PC-3 (cell line): ENCODE results near the gene RMI2. TPM values are rescaled to one million over a fixed set of nuclear protein-coding genes. Genes with fewer than 3 reads are reported as not detected.

Source experiments
- ATAC-seq: fragments of 200-7000 bp; cut with Tn5 transposase; 2 replicates; pipeline ENCODE4 v1.9.1; 2020; ENCODE audit warnings: mild to moderate bottlenecking, moderate library complexity
- BruUV-seq: library from RNA; stranded (reverse); fragments of 400-500 nt; replicated peaks from 2 replicates; lab custom pipeline; 2021; lab: Mats Ljungman, UMichigan
- CTCF ChIA-PET: fragments of 300-600 bp; sonication (Branson Sonifier 250); formaldehyde crosslinking; loops from one replicate; lab custom pipeline; 2022; ENCODE audit warnings: antibody characterized with exemption; lab: Charles Lee
- POLR2A ChIA-PET: fragments of 300-600 bp; sonication (Branson Sonifier 250); formaldehyde crosslinking; loops from one replicate; lab custom pipeline; 2022; ENCODE audit warnings: antibody characterized with exemption; ENCODE audit not compliant: unreplicated experiment; lab: Charles Lee
- DNase-seq: peaks from one replicate; pipeline ENCODE4 v3.0.0-alpha.2; 2015
- H2AFZ ChIP-seq: fragments of 300-600 bp; sonication (generic); 2 replicates; pipeline ENCODE4 v1.6.0; 2016; ENCODE audit warnings: antibody characterized with exemption, low read length
- H3F3A ChIP-seq: fragments of 300-600 bp; sonication (generic); one replicate; pipeline ENCODE4 v1.6.0; 2017; ENCODE audit warnings: antibody characterized with exemption, low read length, control low read depth, mild to moderate bottlenecking; ENCODE audit not compliant: unreplicated experiment
- H3K27ac ChIP-seq: fragments of 300-600 bp; sonication (generic); 2 replicates; pipeline ENCODE4 v1.5.1; 2016; ENCODE audit warnings: mild to moderate bottlenecking, low read length
- H3K27me3 ChIP-seq: fragments of 300-600 bp; sonication (generic); 2 replicates; pipeline ENCODE4 v1.6.1; 2016; ENCODE audit warnings: low read length, mixed read lengths
- H3K36me3 ChIP-seq: fragments of 300-600 bp; sonication (generic); 2 replicates; pipeline ENCODE4 v1.6.1; 2016; ENCODE audit warnings: low read depth, mixed run types, low read length, mixed read lengths
- H3K4me1 ChIP-seq: fragments of 300-600 bp; sonication (generic); 2 replicates; pipeline ENCODE4 v1.5.1; 2016; ENCODE audit warnings: low read length; ENCODE audit not compliant: insufficient read depth
- H3K4me2 ChIP-seq: fragments of 300-600 bp; sonication (generic); 2 replicates; pipeline ENCODE4 v1.6.0; 2016; ENCODE audit warnings: low read length
- H3K4me3 ChIP-seq: fragments of 300-600 bp; sonication (generic); 2 replicates; pipeline ENCODE4 v1.5.1; 2016; ENCODE audit warnings: mild to moderate bottlenecking, low read length, mixed read lengths
- H3K79me2 ChIP-seq: fragments of 300-600 bp; sonication (generic); 2 replicates; pipeline ENCODE4 v1.6.1; 2017; ENCODE audit warnings: low read length, mixed read lengths
- H3K9ac ChIP-seq: fragments of 300-600 bp; sonication (generic); 2 replicates; pipeline ENCODE4 v1.6.0; 2016; ENCODE audit warnings: mild to moderate bottlenecking, low read length
- H3K9me2 ChIP-seq: fragments of 300-600 bp; sonication (generic); replicated peaks from 2 replicates; pipeline ENCODE4 v1.6.1; 2016; ENCODE audit warnings: mixed run types, low read length, mixed read lengths
- H3K9me3 ChIP-seq: fragments of 300-600 bp; sonication (generic); 2 replicates; pipeline ENCODE4 v1.6.1; 2016; ENCODE audit warnings: low read length, mixed read lengths
- H4K20me1 ChIP-seq: fragments of 300-600 bp; sonication (generic); 2 replicates; pipeline ENCODE4 v1.6.1; 2016; ENCODE audit warnings: low read length, mixed read lengths
- EZH2 ChIP-seq: fragments of 300-600 bp; sonication (generic); IDR thresholded peaks from one replicate; pipeline ENCODE4 v1.6.1; 2017; ENCODE audit warnings: antibody characterized with exemption, mild to moderate bottlenecking, low read length; ENCODE audit not compliant: unreplicated experiment
- EZH2phosphoT487 ChIP-seq: fragments of 300-600 bp; sonication (generic); IDR thresholded peaks from 2 replicates; pipeline ENCODE4 v1.6.1; 2018; ENCODE audit warnings: mild to moderate bottlenecking, antibody characterized with exemption, low read length, borderline replicate concordance
- intact Hi-C: fragments of 100-400 bp; cut with micrococcal nuclease; formaldehyde crosslinking; loops from 2 replicates; pipeline ENCODE4 v1.9.0; 2023
- total RNA-seq: library from RNA; depleted of rRNA; stranded (reverse); fragments of >200 nt; gene quantifications from 2 replicates; pipeline ENCODE4 v1.2.3, GENCODE V29; 2014
- TF ChIP-seq, protein P1 (sequence below): fragments of 300-600 bp; sonication (generic); conservative IDR thresholded peaks from 2 replicates; pipeline ENCODE4 v1.5.1; 2017; ENCODE audit warnings: antibody characterized with exemption, low read depth, mild to moderate bottlenecking, low read length

Gene RMI2
- total RNA-seq, 1 experiment from 2014 or later, result 10.9 TPM

DNA sequence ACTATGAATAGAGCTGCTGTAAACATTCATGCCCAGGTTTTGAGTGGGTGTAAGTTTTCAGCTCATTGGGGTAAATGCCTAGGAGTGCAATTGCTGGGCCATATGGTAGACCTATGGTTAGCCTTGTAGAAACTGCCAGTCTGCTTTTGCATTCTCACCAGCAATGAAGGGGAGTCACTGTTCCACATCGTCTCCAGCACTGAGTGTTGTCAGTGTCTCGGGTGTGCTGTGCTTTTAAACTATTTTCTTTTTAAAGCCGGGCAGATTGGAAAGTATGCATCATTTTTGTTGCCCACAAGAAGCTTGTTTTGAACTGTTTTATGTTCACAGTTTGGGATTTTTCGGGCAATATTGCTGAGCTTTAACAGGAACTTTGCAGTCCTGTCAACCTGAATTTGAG lies 7.9 kb downstream of the RMI2 start:
- H4K20me1 ChIP-seq, result no peaks in the 10 kb centered on the region
- CTCF ChIA-PET, result interaction anchor here (0.6 kb wide), 1 partner anchor 96 kb away, joined by 4 read pairs; no protein-coding TSS in a partner anchor
- H3F3A ChIP-seq, result no peaks in the 10 kb centered on the region
- no TSS peak for BruUV-seq
- POLR2A ChIA-PET, result no interaction called here
- H3K27ac ChIP-seq, result no peak overlapping the region
- H2AFZ ChIP-seq, result no peak overlapping the region
- intact Hi-C loops, result no loop called here
- no peak overlapping the region for H3K4me2 ChIP-seq
- H3K9ac ChIP-seq, result no peak overlapping the region
- H3K9me2 ChIP-seq, result no peaks in the 10 kb centered on the region
- peaks cover 53% of the 10 kb centered on the region for H3K4me1 ChIP-seq
- peaks cover 30% of the 10 kb centered on the region for H3K79me2 ChIP-seq
- no peak overlapping the region for H3K4me3 ChIP-seq
- ATAC-seq (no peak), DNase-seq (no peak)
- TF ChIP-seq EZH2phosphoT487 (no peak), EZH2 (no peak)
- TF ChIP-seq, protein P1, sequence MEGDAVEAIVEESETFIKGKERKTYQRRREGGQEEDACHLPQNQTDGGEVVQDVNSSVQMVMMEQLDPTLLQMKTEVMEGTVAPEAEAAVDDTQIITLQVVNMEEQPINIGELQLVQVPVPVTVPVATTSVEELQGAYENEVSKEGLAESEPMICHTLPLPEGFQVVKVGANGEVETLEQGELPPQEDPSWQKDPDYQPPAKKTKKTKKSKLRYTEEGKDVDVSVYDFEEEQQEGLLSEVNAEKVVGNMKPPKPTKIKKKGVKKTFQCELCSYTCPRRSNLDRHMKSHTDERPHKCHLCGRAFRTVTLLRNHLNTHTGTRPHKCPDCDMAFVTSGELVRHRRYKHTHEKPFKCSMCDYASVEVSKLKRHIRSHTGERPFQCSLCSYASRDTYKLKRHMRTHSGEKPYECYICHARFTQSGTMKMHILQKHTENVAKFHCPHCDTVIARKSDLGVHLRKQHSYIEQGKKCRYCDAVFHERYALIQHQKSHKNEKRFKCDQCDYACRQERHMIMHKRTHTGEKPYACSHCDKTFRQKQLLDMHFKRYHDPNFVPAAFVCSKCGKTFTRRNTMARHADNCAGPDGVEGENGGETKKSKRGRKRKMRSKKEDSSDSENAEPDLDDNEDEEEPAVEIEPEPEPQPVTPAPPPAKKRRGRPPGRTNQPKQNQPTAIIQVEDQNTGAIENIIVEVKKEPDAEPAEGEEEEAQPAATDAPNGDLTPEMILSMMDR, result no peak
- H3K36me3 ChIP-seq, result peaks cover 5% of the 10 kb centered on the region
- H3K9me3 ChIP-seq, result no peaks in the 10 kb centered on the region
- no peaks in the 10 kb centered on the region for H3K27me3 ChIP-seq

DNA sequence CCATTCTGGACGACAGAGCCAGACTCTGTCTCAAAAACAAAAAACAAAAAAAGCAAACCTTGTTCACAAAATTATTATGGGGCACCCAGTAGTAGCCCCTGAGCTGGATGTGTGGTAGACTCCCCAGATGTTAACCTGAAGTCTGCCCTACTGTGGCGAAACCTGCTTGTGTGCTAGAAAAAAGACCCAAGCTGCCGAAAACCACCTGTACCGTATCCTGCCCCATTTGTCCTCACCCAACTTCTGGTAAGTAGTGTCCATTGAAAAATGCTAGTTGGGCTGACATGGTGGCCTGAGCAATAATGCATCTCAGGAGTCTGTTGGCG lies 9.1 kb downstream of the RMI2 start:
- Histone ChIP-seq H3K9me2 (no peaks in the 10 kb centered on the region), H3K4me1 (peaks cover 53% of the 10 kb centered on the region), H3K9ac (no peak overlapping the region), H3K27me3 (no peaks in the 10 kb centered on the region), H3K36me3 (peaks cover 5% of the 10 kb centered on the region), H4K20me1 (no peaks in the 10 kb centered on the region), H3F3A (no peaks in the 10 kb centered on the region), H3K27ac (no peak overlapping the region), H3K9me3 (no peaks in the 10 kb centered on the region), H2AFZ (no peak overlapping the region), H3K79me2 (0 out of 2 replicates have a peak, but pooled peaks cover 18% of the 10 kb centered on the region), H3K4me3 (no peak overlapping the region), H3K4me2 (no peak overlapping the region)
- ChIA-PET CTCF (no interaction called here), POLR2A (no interaction called here)
- TF ChIP-seq, protein P1, result no peak
- no peak for TF ChIP-seq EZH2
- no peak for TF ChIP-seq EZH2phosphoT487
- no peak for DNase-seq
- intact Hi-C loops, result no loop called here
- BruUV-seq, result no TSS peak
- no peak for ATAC-seq

DNA sequence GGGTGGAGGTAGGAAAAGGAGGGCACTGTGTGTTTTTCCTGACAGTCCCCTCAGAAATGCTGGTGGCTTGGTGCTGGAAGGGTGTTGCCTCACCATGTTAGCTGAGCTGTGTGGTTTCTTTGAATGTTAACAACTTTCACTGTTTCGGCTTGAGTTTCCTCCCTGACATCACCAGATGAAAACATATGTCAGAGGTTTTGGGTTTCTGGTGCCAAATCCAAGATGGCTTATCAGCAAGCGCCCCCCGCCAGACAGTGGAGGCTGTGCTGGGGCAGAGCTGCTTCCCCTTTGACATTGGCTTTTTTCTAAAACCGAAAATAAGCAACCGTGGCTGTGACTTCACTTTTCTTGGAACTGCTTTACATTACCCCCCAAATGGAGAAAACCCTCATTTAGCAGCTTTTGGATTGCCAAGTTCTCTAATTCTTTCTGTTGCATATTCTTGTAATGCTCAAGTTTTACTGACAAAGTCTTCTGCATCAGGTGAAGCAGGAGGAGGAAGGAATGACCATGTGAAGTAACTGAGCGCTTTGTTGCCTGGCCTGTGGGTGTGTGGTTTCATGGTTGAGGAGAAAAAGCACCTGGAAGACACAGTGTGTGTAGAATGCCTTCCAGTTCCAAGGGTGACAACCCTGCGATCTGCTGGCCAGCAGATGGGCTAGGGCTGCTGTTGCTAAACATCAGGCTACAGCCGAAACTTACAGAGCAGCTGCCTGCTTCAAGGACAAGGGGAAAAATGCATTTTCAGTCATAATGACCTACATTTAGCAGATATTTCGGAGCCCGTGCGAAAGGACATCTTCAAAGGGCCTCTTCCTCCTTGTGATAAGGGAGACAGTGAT lies 9.7 kb downstream of the RMI2 start:
- no TSS peak for BruUV-seq
- CTCF ChIA-PET, result no interaction called here
- ATAC-seq, result no peak
- no peak for TF ChIP-seq EZH2phosphoT487
- TF ChIP-seq, protein P1, result no peak
- TF ChIP-seq EZH2, result no peak
- peaks cover 5% of the 10 kb centered on the region for H3K36me3 ChIP-seq
- intact Hi-C loops, result loop anchor here (5.0 kb wide), 2 partner anchors 98 to 403 kb away; partner anchors contain the start of gene SOCS1
- no peaks in the 10 kb centered on the region for H4K20me1 ChIP-seq
- H3K79me2 ChIP-seq, result 0 out of 2 replicates have a peak, but pooled peaks cover 16% of the 10 kb centered on the region
- H3K27ac ChIP-seq, result no peak overlapping the region
- H2AFZ ChIP-seq, result no peak overlapping the region
- no peak overlapping the region for H3K4me2 ChIP-seq
- DNase-seq, result no peak
- peaks cover 53% of the 10 kb centered on the region for H3K4me1 ChIP-seq
- H3K9me3 ChIP-seq, result no peaks in the 10 kb centered on the region
- POLR2A ChIA-PET, result no interaction called here
- H3K27me3 ChIP-seq, result no peaks in the 10 kb centered on the region
- H3K9me2 ChIP-seq, result no peaks in the 10 kb centered on the region
- no peaks in the 10 kb centered on the region for H3F3A ChIP-seq
- H3K4me3 ChIP-seq, result no peak overlapping the region
- no peak overlapping the region for H3K9ac ChIP-seq
